GM12878 (cell line): Measurements from ENCODE around the gene OXCT1. TPM values are rescaled to one million over a fixed set of nuclear protein-coding genes. Genes with fewer than 3 reads are reported as not detected.

ENCODE experiments used
- ATAC-seq: fragments of 200-7000 bp; cut with Tn5 transposase; 3 replicates; pipeline ENCODE4 v1.9.1; 2020; ENCODE audit warnings: mild to moderate bottlenecking, moderate library complexity
- BruUV-seq: library from RNA; stranded (reverse); fragments of 400-500 nt; replicated peaks from 2 replicates; lab custom pipeline; 2021; lab: Mats Ljungman, UMichigan
- CTCF ChIA-PET: fragments of 300-600 bp; sonication (Branson Sonifier 250); formaldehyde crosslinking; extraction: SDS; loops from one replicate; lab custom pipeline; 2021; ENCODE audit warnings: inconsistent platforms; lab: Yijun Ruan, JAX
- POLR2A ChIA-PET: fragments of 350-600 bp; formaldehyde crosslinking; extraction: SDS; loops from one replicate; lab custom pipeline; 2021; ENCODE audit warnings: inconsistent platforms; lab: Charles Lee
- RAD21 ChIA-PET: fragments of 300-600 bp; sonication (Branson Sonifier 250); formaldehyde crosslinking; loops from one replicate; lab custom pipeline; 2023; ENCODE audit warnings: antibody characterized with exemption; ENCODE audit not compliant: unreplicated experiment; lab: Charles Lee
- SMC1A ChIA-PET: fragments of 300-600 bp; sonication (Branson Sonifier 250); formaldehyde crosslinking; loops from one replicate; lab custom pipeline; 2023; ENCODE audit not compliant: unreplicated experiment, uncharacterized antibody; lab: Charles Lee
- DNase-seq: peaks from one replicate; pipeline ENCODE4 v3.0.0-alpha.2; 2011; ENCODE audit warnings: low read depth, low spot score
- FAIRE-seq: peaks from 3 replicates; lab custom pipeline; 2011; peaks lifted over from hg19 to GRCh38; lab: Jason Lieb, UNC
- H2AFZ ChIP-seq: 2 replicates; pipeline ENCODE4 v1.6.0; 2011; ENCODE audit warnings: low read depth, low read length, control low read depth; ENCODE audit not compliant: control insufficient read depth
- H3K27ac ChIP-seq: 2 replicates; pipeline ENCODE4 v1.5.1; 2011; ENCODE audit warnings: control low read depth; ENCODE audit not compliant: control insufficient read depth, insufficient read depth
- H3K27me3 ChIP-seq, 2 experiments: replicated peaks in 1 of 2; 2 replicates each; pipeline versions ENCODE4 v1.6.0 to v1.6.1; 2011; ENCODE audit warnings: low read length in 1 of 2; ENCODE audit not compliant: control insufficient read depth in 2 of 2, insufficient read depth in 2 of 2
- H3K36me3 ChIP-seq, 2 experiments: 2 replicates each; pipeline ENCODE4 v1.5.1; 2011; ENCODE audit warnings: low read length in 1 of 2; ENCODE audit not compliant: control insufficient read depth in 2 of 2, insufficient read depth in 2 of 2
- H3K4me1 ChIP-seq: 2 replicates; pipeline ENCODE4 v1.6.1; 2011; ENCODE audit warnings: mild to moderate bottlenecking, low read length, moderate library complexity, mixed read lengths; ENCODE audit not compliant: control insufficient read depth, insufficient read depth
- H3K4me2 ChIP-seq: 2 replicates; pipeline ENCODE4 v1.6.0; 2011; ENCODE audit warnings: control low read depth; ENCODE audit not compliant: control insufficient read depth, insufficient read depth
- H3K4me3 ChIP-seq: fragments of 200-600 bp; sonication (generic); 2 replicates; pipeline ENCODE4 v1.5.1; 2016
- H3K79me2 ChIP-seq: 2 replicates; pipeline ENCODE4 v1.6.0; 2011; ENCODE audit warnings: low read length; ENCODE audit not compliant: control insufficient read depth, insufficient read depth
- H3K9ac ChIP-seq: 2 replicates; pipeline ENCODE4 v1.8.0; 2011; ENCODE audit warnings: low read length, control low read depth, mixed read lengths; ENCODE audit not compliant: control insufficient read depth, insufficient read depth
- H3K9me3 ChIP-seq: replicated peaks from 3 replicates; pipeline ENCODE4 v1.5.1; 2011; ENCODE audit warnings: mild to moderate bottlenecking, low read length; ENCODE audit not compliant: control insufficient read depth, insufficient read depth
- H4K20me1 ChIP-seq: 2 replicates; pipeline ENCODE4 v1.6.0; 2011; ENCODE audit not compliant: control insufficient read depth, insufficient read depth
- ATF3 ChIP-seq: IDR thresholded peaks from 2 replicates; pipeline ENCODE4 v1.6.1; 2011; ENCODE audit warnings: low read depth, mild to moderate bottlenecking, low read length, moderate library complexity, borderline replicate concordance; ENCODE audit errors: extremely low read depth
- CREB1 ChIP-seq: IDR thresholded peaks from 2 replicates; pipeline ENCODE4 v1.6.1; 2012; ENCODE audit warnings: low read depth, mild to moderate bottlenecking, inconsistent platforms
- E2F4 ChIP-seq: IDR thresholded peaks from 2 replicates; pipeline ENCODE4 v1.6.1; 2012; ENCODE audit warnings: low read depth, low read length, improper control_type of control experiment
- ELK1 ChIP-seq: IDR thresholded peaks from 2 replicates; pipeline ENCODE4 v1.6.1; 2012; ENCODE audit warnings: low read depth, low read length, improper control_type of control experiment
- NBN ChIP-seq: fragments of 450-650 bp; IDR thresholded peaks from 2 replicates; pipeline ENCODE4 v1.6.1; 2016
- POLR2AphosphoS5 ChIP-seq: IDR thresholded peaks from 2 replicates; pipeline ENCODE4 v1.6.1; 2011; ENCODE audit warnings: mild to moderate bottlenecking, low read length, inconsistent platforms
- SIN3A ChIP-seq: IDR thresholded peaks from 2 replicates; pipeline ENCODE4 v1.6.1; 2012; ENCODE audit warnings: low read depth, low read length, improper control_type of control experiment
- SKIL ChIP-seq: fragments of 450-650 bp; IDR thresholded peaks from 2 replicates; pipeline ENCODE4 v1.6.1; 2017; ENCODE audit warnings: mild to moderate bottlenecking, low read depth, inconsistent platforms; ENCODE audit not compliant: poor library complexity, severe bottlenecking
- TARDBP ChIP-seq: IDR thresholded peaks from 2 replicates; pipeline ENCODE4 v1.6.1; 2016; ENCODE audit warnings: borderline replicate concordance
- TCF3 ChIP-seq: IDR thresholded peaks from 2 replicates; pipeline ENCODE4 v1.6.1; 2012; ENCODE audit warnings: low read depth, mild to moderate bottlenecking, low read length, borderline replicate concordance; ENCODE audit not compliant: insufficient read depth
- YBX1 ChIP-seq: fragments of 450-650 bp; IDR thresholded peaks from 2 replicates; pipeline ENCODE4 v1.6.1; 2016; ENCODE audit warnings: antibody characterized with exemption
- ZBTB4 ChIP-seq: fragments of 450-650 bp; formaldehyde crosslinking; IDR thresholded peaks from 2 replicates; pipeline ENCODE4 v1.4.0; 2022; ENCODE audit warnings: mild to moderate bottlenecking, moderate library complexity
- ZNF207 ChIP-seq: fragments of 450-650 bp; IDR thresholded peaks from 2 replicates; pipeline ENCODE4 v1.6.1; 2014; ENCODE audit warnings: antibody characterized with exemption, mild to moderate bottlenecking, borderline replicate concordance
- ZNF217 ChIP-seq: fragments of 450-650 bp; IDR thresholded peaks from 2 replicates; pipeline ENCODE4 v1.6.1; 2017; ENCODE audit warnings: antibody characterized with exemption, mild to moderate bottlenecking
- WGBS: methylation state at CpG from one replicate; pipeline ENCODE4 v1.1.6; 2016; ENCODE audit warnings: low lambda C conversion rate; ENCODE audit not compliant: insufficient replicate concordance, insufficient coverage; ENCODE audit errors: missing lambda C conversion rate; 5-methylcytosine and 5-hydroxymethylcytosine counted together
- in situ Hi-C: fragments of 300-500 bp; cut with MboI; formaldehyde crosslinking; loops from 9 replicates; pipeline ENCODE4 v1.14.3; 2018; ENCODE audit warnings: mixed read lengths
- intact Hi-C: fragments of 100-400 bp; cut with micrococcal nuclease; formaldehyde crosslinking; loops from one replicate; pipeline ENCODE4 v1.14.2; 2022; ENCODE audit not compliant: unreplicated experiment
- polyA plus RNA-seq, 11 experiments: library from polyadenylated mRNA; depleted of rRNA in 4 of 11; unstranded in 6 of 11; stranded (reverse) in 5 of 11; fragments of >200 nt; fragmentation: Nextera tagmentation in 4 of 11; fragmentation: Illumina TruSeq in 1 of 11; extraction: Ambion mirVana in 4 of 11; extraction: Trizol in 1 of 11; gene quantifications; 1 replicate in 1 of 11; 2 replicates in 10 of 11; pipeline versions ENCODE4 v1.2.1 to v1.2.3, GENCODE V29; 2011 to 2016; ENCODE audit warnings: inconsistent platforms in 2 of 11, missing spikeins in 2 of 11, low read depth in 1 of 11
- total RNA-seq, 4 experiments: library from RNA; depleted of rRNA in 3 of 4; stranded (reverse); fragments of >200 nt in 3 of 4; fragmentation: Illumina TruSeq in 1 of 4; extraction: Trizol in 1 of 4; gene quantifications; 2 replicates each; pipeline versions ENCODE4 v1.2.1 to v1.2.3, GENCODE V29; 2013 to 2021

The OXCT1 gene
- total and polyA plus RNA-seq, 10 of the 15 experiments (the other 5 are each of a cell fraction or from before 2014, with no cell fraction given): 46.9 to 103 (median 70.5) TPM

GRCh38 chr5:41738710-41739354, 131.4 kb downstream of the OXCT1 start:
- Histone ChIP-seq H3K4me1 (peaks cover 13% of the 10 kb centered on the region), H3K27me3 (no peaks in the 10 kb centered on the region), H3K9me3 (no peaks in the 10 kb centered on the region; the same call in 2 of the 3 replicates), H4K20me1 (no peaks in the 10 kb centered on the region), H2AFZ (no peak overlapping the region), H3K36me3 (peaks cover 1 to 10% of the 10 kb centered on the region in 2 experiments; a peak in 2 of 4 replicates), H3K9ac (no peak overlapping the region), H3K27ac (peak overlapping the region; percentile 42; the same call in 1 of the 2 replicates), H3K4me3 (no peak overlapping the region), H3K79me2 (no peaks in the 10 kb centered on the region), H3K4me2 (no peak overlapping the region)
- ChIA-PET SMC1A (interaction anchor here (1.1 to 1.4 kb wide), 3 partner anchors 16 to 44 kb away, joined by 3 to 4 read pairs (median 3); no protein-coding TSS in a partner anchor), POLR2A (no interaction called here), CTCF (interaction anchor here (0.7 to 1.5 kb wide), 5 partner anchors 16 to 117 kb away, joined by 3 to 4 read pairs (median 3); no protein-coding TSS in a partner anchor), RAD21 (no interaction called here)
- TF ChIP-seq E2F4 (no peak), TCF3 (no peak), ZNF217 (no peak), TARDBP (no peak), ELK1 (no peak), CREB1 (no peak), SKIL (no peak), ZBTB4 (CRISPR knock-in tag) (no peak), NBN (no peak), ATF3 (no peak), YBX1 (no peak), SIN3A (no peak), ZNF207 (no peak), POLR2AphosphoS5 (no peak)
- no peak for FAIRE-seq
- DNase-seq: no peak
- in situ Hi-C loops: no loop called here
- ATAC-seq: no peak
- intact Hi-C loops: no loop called here
- 85% methylated on average over 3 of the region's 3 CpGs for WGBS
- BruUV-seq: no TSS peak
